IPS-11a (cell line): ENCODE measurements around the gene LYPD1.
"Not testable (repeated sequence)": the region's sequence is repeated elsewhere in the genome, so short reads cannot be mapped to it uniquely, and the experiment has no call there.

Experiments used
- H3K4me3 ChIP-seq: one replicate; pipeline ENCODE4 v1.5.1; 2013; ENCODE audit warnings: low read depth, low read length, control low read depth

Gene LYPD1, protein sequence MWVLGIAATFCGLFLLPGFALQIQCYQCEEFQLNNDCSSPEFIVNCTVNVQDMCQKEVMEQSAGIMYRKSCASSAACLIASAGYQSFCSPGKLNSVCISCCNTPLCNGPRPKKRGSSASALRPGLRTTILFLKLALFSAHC

GRCh38 chr2:132669908-132670495, at the start of gene LYPD1:
LYPD1 (minus strand) TSS chr2:132670205; CDS start chr2:132669932, 273 bp downstream.
- peak within 1 kb of the TSS; percentile 61 for H3K4me3 ChIP-seq

GRCh38 chr2:132719480-132719879, 49.5 kb upstream of the LYPD1 start:
- H3K4me3 ChIP-seq: no peak overlapping the region

DNA sequence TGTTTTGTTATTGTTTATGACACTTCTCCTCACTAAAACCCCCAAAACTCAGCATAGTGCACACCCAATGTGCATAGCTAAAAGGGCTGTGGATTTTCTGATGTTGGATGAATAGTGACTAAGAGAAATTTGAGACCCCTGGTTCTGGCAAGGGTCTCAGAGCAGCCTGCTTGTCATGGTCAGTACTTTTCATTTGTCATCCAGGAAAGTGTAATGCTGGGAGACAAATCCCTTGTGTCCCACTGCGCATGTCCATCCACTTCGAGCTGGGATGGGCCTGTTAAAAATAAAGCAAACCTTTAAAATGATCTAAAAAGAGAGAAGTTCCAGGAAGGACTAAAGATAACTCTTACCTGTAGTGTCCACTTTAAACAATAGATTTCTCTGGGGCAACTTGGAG, 46.9 kb upstream of the LYPD1 start:
- no peak overlapping the region for H3K4me3 ChIP-seq

GRCh38 chr2:132715386-132716351, 45.7 kb upstream of the LYPD1 start:
- no peak overlapping the region for H3K4me3 ChIP-seq

- no peak overlapping the region for H3K4me3 ChIP-seq
These were observed 33.4 kb upstream of the LYPD1 start for GRCh38 chr2:132703396-132703795.

DNA sequence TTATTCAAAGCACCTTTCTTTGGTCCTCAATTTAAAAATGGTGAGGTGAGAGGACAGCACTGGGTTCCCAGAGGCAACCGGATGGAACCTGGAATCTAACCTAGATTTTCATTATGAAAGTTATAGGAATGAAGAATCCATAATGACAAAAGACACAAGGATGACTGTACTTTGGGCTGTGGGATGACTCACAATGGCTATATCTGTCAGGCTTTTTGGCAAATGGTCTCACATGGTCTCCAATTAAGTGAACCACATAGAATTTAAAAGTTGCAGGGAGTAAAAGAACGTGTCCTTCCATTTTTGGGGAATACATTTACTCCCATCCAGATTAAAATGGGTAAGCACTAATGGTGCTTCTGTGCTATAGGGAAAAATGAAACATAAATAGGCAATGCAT, 31.8 kb upstream of the LYPD1 start:
- H3K4me3 ChIP-seq: no peak overlapping the region

DNA sequence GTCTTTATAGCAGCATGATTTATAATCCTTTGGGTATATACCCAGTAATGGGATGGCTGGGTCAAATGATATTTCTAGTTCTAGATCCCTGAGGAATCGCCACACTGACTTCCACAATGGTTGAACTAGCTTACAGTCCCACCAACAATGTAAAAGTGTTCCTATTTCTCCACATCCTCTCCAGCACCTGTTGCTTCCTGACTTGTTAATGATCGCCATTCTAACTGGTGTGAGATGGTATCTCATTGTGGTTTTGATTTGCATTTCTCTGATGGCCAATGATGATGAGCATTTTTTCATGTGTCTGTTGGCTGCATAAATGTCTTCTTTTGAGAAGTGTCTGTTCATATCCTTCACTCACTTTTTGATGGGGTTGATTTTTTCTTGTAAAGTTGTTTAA, 29.8 kb upstream of the LYPD1 start:
- H3K4me3 ChIP-seq: not testable (repeated sequence)

- H3K4me3 ChIP-seq: not testable (repeated sequence)
These were observed 28.3 kb upstream of the LYPD1 start for GRCh38 chr2:132698347-132698746.

GRCh38 chr2:132697556-132698205, 27.7 kb upstream of the LYPD1 start:
- no peak overlapping the region for H3K4me3 ChIP-seq

- H3K4me3 ChIP-seq: no peak overlapping the region
These were observed 22.8 kb upstream of the LYPD1 start for GRCh38 chr2:132692816-132693215.

GRCh38 chr2:132691556-132691955, 21.6 kb upstream of the LYPD1 start:
- no peak overlapping the region for H3K4me3 ChIP-seq

GRCh38 chr2:132690664-132691303, 20.8 kb upstream of the LYPD1 start:
- no peak overlapping the region for H3K4me3 ChIP-seq

DNA sequence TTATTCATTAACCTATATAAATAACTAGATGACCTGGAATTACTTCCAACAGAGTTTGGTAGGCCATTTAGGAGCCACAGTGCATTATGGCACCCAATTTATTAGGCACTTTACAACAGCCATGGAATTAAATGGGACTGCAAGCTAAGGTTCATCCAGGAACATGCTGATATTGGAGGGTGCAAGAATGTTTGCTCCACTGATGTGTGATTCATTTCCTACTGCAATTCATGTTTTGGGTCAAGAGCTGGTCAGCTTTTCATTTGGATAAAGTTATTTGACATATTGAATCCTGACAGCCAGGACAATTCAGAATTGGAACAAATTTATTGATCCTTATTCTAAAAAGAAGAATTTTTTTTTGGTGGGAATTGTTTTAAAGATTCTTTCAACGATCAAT, 11.8 kb upstream of the LYPD1 start:
- H3K4me3 ChIP-seq: no peak overlapping the region

DNA sequence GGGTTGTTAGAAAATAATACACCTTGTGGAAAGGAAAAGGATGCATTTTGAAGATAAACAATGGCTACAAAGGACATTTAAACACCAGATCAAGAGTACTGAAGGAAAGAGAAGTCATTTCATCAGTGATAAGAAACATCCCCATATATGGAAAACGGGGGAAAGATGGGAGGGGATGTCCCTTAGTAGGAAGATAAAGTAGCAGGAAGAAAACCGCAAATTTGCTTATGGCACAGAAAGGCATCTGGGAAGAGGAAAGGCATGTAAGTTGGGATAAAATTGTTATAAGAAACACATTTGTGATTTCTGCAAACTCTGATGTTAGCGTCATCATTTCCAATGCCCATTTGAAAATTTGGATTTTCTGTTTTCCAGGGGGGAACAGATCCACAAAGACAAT, 10.5 kb upstream of the LYPD1 start:
- H3K4me3 ChIP-seq: no peak overlapping the region

- H3K4me3 ChIP-seq: no peak overlapping the region
These were observed 8.5 kb upstream of the LYPD1 start for GRCh38 chr2:132678483-132678882.

GRCh38 chr2:132677661-132678060, 7.7 kb upstream of the LYPD1 start:
- H3K4me3 ChIP-seq: no peak overlapping the region

- no peak overlapping the region for H3K4me3 ChIP-seq
These were observed 7.0 kb upstream of the LYPD1 start for GRCh38 chr2:132676999-132677398.

- H3K4me3 ChIP-seq: peak overlapping the region; percentile 61
These were observed 1.3 kb upstream of the LYPD1 start for GRCh38 chr2:132671151-132671835.

DNA sequence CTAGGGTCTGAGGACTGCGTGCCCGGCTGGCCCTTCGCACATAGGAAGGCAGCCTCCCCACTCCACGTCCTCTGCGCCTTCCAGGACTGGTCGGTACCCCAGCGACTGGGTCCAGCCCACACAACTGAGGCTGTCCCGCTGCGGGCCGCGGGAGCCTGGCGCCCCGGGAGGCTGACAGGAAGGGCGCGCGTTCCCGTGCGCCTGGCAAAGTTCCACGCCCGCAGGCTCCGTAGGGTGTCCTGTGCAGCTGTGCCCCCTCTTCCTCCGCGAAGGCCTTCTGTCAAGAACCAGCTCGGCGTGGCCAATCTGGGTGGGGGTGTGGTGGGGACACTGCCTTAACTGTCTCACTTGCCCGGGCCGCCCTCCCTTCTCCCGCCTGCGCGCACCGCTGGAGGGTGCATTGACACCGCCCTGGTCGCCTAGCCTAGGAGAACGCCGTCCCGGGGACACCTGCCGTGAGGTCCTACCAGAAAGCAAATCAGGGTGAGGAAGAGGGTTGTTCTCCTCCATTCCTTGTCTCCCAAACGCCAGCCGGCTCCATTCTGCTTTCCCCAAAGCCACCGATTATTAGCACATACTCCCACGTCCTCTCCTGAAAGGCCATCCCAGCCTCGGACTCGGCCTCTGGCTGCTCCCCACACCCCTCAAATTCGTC, 618 bp upstream of the LYPD1 start:
- H3K4me3 ChIP-seq: peak overlapping the region; percentile 61
